Fibroblast of lung (primary cell): ENCODE measurements around the gene DKK2. TPM values are rescaled to one million over a fixed set of nuclear protein-coding genes. Genes with fewer than 3 reads are reported as not detected.

ENCODE experiments used
- DNase-seq, 2 donors: peaks; one replicate each; pipeline versions ENCODE4 v3.0.0 to v3.0.0-alpha.2; 2010; ENCODE audit warnings: low read depth in 2 of 2
- H2AFZ ChIP-seq: 2 replicates; pipeline ENCODE4 v1.5.1; 2012; ENCODE audit warnings: low read length, control low read depth, inconsistent platforms
- H3K27ac ChIP-seq: 2 replicates; pipeline ENCODE4 v1.5.1; 2011; ENCODE audit warnings: low read length, control low read depth; ENCODE audit not compliant: insufficient read depth
- H3K27me3 ChIP-seq: 2 replicates; pipeline ENCODE4 v1.5.1; 2011; ENCODE audit warnings: mild to moderate bottlenecking, low read length; ENCODE audit not compliant: control insufficient read depth, insufficient read depth
- H3K36me3 ChIP-seq: 2 replicates; pipeline ENCODE4 v1.5.1; 2011; ENCODE audit warnings: low read length; ENCODE audit not compliant: control insufficient read depth, insufficient read depth
- H3K4me1 ChIP-seq: 2 replicates; pipeline ENCODE4 v1.5.1; 2011; ENCODE audit warnings: low read length; ENCODE audit not compliant: control insufficient read depth, insufficient read depth; ENCODE audit errors: extremely low read depth
- H3K4me2 ChIP-seq: 2 replicates; pipeline ENCODE4 v1.5.1; 2011; ENCODE audit warnings: low read length, control low read depth; ENCODE audit not compliant: insufficient read depth; ENCODE audit errors: extremely low read depth
- H3K4me3 ChIP-seq, 4 experiments: fragments of 200-600 bp in 1 of 4; sonication (generic) in 1 of 4; replicated peaks in 1 of 4; 2 replicates each; pipeline ENCODE4 v1.5.1; 2011 to 2016; ENCODE audit warnings: low read length in 4 of 4, low read depth in 3 of 4, mild to moderate bottlenecking in 3 of 4, control low read depth in 2 of 4, inconsistent platforms in 1 of 4, mixed read lengths in 1 of 4; ENCODE audit not compliant: insufficient read depth in 1 of 4; ENCODE audit errors: control extremely low read depth in 1 of 4
- H3K79me2 ChIP-seq: 2 replicates; pipeline ENCODE4 v1.5.1; 2012; ENCODE audit warnings: mild to moderate bottlenecking, low read length, inconsistent platforms; ENCODE audit not compliant: control insufficient read depth, insufficient read depth
- H3K9ac ChIP-seq: 2 replicates; pipeline ENCODE4 v1.5.1; 2011; ENCODE audit warnings: mild to moderate bottlenecking, low read length, control low read depth; ENCODE audit not compliant: insufficient read depth
- H3K9me3 ChIP-seq: 2 replicates; pipeline ENCODE4 v1.5.1; 2012; ENCODE audit warnings: low read depth, low read length; ENCODE audit not compliant: control insufficient read depth, insufficient read depth
- H4K20me1 ChIP-seq: 2 replicates; pipeline ENCODE4 v1.5.1; 2011; ENCODE audit warnings: low read length; ENCODE audit not compliant: control insufficient read depth, insufficient read depth; ENCODE audit errors: extremely low read depth
- EZH2 ChIP-seq: IDR thresholded peaks from 2 replicates; pipeline ENCODE4 v1.5.1; 2012; ENCODE audit warnings: low read length, control low read depth, mild to moderate bottlenecking; ENCODE audit errors: missing control alignments
- polyA plus RNA-seq, 2 donors: library from polyadenylated mRNA; depleted of rRNA in 1 of 2; stranded (reverse) in 1 of 2; unstranded in 1 of 2; fragments of >200 nt; gene quantifications; 2 replicates each; pipeline ENCODE4 v1.2.1, GENCODE V29; 2011 to 2012; ENCODE audit warnings: missing spikeins in 1 of 2
- total RNA-seq: library from RNA; depleted of rRNA; stranded (reverse); fragments of >200 nt; gene quantifications from 2 replicates; pipeline ENCODE4 v1.2.1, GENCODE V29; 2014
- TF ChIP-seq, protein P1 (sequence below), 2 donors: IDR thresholded peaks in 1 of 2; conservative IDR thresholded peaks in 1 of 2; 1 replicate in 1 of 2; 2 replicates in 1 of 2; pipeline ENCODE4 v1.5.1; 2011 to 2012; ENCODE audit warnings: low read length in 2 of 2, control low read depth in 1 of 2, inconsistent platforms in 1 of 2, low read depth in 1 of 2, mild to moderate bottlenecking in 1 of 2

Gene DKK2
- total and polyA plus RNA-seq, 2 donors (not counting 1 experiment from before 2014, with no cell fraction given): 0.48 to 1.2 TPM

DNA sequence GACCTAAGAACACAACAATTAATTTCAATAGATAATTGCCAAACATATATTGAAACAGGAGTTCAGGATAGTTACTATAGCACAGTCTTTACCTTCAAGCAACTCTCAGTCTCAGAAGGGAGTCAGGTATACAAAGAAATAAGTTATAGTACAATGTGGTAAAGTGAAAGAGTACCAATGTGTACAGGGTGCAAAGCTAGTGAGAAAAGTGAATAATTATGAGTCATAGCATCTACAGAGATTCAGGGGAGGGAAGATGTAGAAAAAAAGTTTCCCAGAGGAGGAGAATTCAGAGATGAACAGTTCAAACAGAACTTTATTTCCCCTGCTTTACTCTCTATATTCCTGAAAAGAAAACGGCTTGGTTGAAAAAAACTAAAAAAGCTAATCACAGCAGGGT, 22.7 kb upstream of the DKK2 start:
- Histone ChIP-seq H3K4me1 (no peaks in the 10 kb centered on the region), H3K36me3 (no peaks in the 10 kb centered on the region), H3K27ac (no peak overlapping the region), H3K79me2 (no peaks in the 10 kb centered on the region), H3K4me2 (no peak overlapping the region), H3K9me3 (no peaks in the 10 kb centered on the region), H3K4me3 (no peak overlapping the region), H4K20me1 (no peaks in the 10 kb centered on the region), H3K9ac (no peak overlapping the region), H2AFZ (no peak overlapping the region), H3K27me3 (no peaks in the 10 kb centered on the region)
- DNase-seq: peak in 1 of 2 donors; percentile 27
- TF ChIP-seq, protein P1, sequence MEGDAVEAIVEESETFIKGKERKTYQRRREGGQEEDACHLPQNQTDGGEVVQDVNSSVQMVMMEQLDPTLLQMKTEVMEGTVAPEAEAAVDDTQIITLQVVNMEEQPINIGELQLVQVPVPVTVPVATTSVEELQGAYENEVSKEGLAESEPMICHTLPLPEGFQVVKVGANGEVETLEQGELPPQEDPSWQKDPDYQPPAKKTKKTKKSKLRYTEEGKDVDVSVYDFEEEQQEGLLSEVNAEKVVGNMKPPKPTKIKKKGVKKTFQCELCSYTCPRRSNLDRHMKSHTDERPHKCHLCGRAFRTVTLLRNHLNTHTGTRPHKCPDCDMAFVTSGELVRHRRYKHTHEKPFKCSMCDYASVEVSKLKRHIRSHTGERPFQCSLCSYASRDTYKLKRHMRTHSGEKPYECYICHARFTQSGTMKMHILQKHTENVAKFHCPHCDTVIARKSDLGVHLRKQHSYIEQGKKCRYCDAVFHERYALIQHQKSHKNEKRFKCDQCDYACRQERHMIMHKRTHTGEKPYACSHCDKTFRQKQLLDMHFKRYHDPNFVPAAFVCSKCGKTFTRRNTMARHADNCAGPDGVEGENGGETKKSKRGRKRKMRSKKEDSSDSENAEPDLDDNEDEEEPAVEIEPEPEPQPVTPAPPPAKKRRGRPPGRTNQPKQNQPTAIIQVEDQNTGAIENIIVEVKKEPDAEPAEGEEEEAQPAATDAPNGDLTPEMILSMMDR (conservative IDR thresholded peaks at IDR 0.05 in 1 of 2, IDR thresholded peaks at IDR 0.05 in 1 of 2; ENCODE audit: low read depth in 1 of 2, low read length in 2 of 2): no peak
- TF ChIP-seq EZH2: no peak

DNA sequence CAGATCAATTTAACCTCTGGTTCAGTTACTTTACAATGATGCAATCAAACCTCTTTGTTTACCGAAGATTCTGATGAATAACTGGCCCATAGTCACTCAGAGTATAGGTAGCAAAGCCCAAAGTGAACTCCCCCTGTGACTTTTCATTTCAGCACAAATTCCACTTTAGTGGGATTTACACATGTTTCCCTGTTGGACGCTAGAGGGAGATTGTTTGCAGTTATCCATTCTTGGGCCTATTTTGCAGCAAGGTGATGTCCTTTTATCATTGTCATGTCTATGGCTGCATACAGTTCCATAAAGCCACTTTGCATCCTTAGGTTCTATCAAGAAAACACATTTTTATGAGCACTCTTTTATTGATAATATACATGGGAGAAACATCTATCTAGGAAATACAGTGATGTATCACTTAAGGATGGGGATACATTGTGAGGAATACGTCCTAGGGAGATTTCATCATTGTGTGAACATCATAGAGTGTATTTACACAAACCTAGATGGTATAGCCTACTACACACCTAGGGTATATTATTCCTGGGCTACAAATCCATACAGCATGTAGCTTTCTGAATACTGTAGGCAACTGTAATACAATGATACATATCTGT, 14.5 kb upstream of the DKK2 start:
- H4K20me1 ChIP-seq: no peaks in the 10 kb centered on the region
- no peak overlapping the region for H3K27ac ChIP-seq
- no peaks in the 10 kb centered on the region for H3K27me3 ChIP-seq
- no peaks in the 10 kb centered on the region for H3K36me3 ChIP-seq
- no peak overlapping the region for H2AFZ ChIP-seq
- DNase-seq: no peak
- H3K9me3 ChIP-seq: no peaks in the 10 kb centered on the region
- no peaks in the 10 kb centered on the region for H3K4me1 ChIP-seq
- no peaks in the 10 kb centered on the region for H3K79me2 ChIP-seq
- H3K9ac ChIP-seq: no peak overlapping the region
- H3K4me2 ChIP-seq: no peak overlapping the region
- TF ChIP-seq, protein P1 (conservative IDR thresholded peaks at IDR 0.05 in 1 of 2, IDR thresholded peaks at IDR 0.05 in 1 of 2; ENCODE audit: low read depth in 1 of 2, low read length in 2 of 2): peak; percentile 64 to 75
- no peak for TF ChIP-seq EZH2
- H3K4me3 ChIP-seq: no peak overlapping the region

DNA sequence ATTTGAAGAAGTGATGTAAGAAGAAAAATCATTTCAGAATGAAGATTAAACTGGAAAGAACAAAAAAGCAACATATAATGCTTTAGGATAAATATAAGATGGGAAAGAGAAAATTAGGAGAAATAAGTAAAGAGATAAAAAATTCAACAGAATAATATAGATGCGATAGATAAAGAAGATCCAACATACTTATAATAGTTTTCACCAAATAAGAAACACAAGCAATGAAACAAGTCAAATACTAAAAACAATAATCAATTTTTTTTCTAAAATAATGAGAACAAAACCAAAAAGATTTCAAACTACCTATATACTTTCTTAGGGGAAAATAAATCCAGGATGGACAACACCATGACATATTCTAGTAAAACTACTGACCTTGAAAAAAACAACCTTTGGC, 10.1 kb upstream of the DKK2 start:
- no peaks in the 10 kb centered on the region for H3K27me3 ChIP-seq
- TF ChIP-seq EZH2: no peak
- TF ChIP-seq, protein P1 (conservative IDR thresholded peaks at IDR 0.05 in 1 of 2, IDR thresholded peaks at IDR 0.05 in 1 of 2; ENCODE audit: low read depth in 1 of 2, low read length in 2 of 2): no peak
- H3K79me2 ChIP-seq: no peaks in the 10 kb centered on the region
- no peaks in the 10 kb centered on the region for H3K4me1 ChIP-seq
- no peak overlapping the region for H3K9ac ChIP-seq
- H2AFZ ChIP-seq: no peak overlapping the region
- H3K36me3 ChIP-seq: no peaks in the 10 kb centered on the region
- no peaks in the 10 kb centered on the region for H3K9me3 ChIP-seq
- no peak overlapping the region for H3K27ac ChIP-seq
- DNase-seq: no peak
- no peaks in the 10 kb centered on the region for H4K20me1 ChIP-seq
- H3K4me3 ChIP-seq: no peak overlapping the region
- H3K4me2 ChIP-seq: no peak overlapping the region
